ENCODE results near the gene RNF222.

- no peak for TF ChIP-seq POLR2A (IDR thresholded peaks at IDR 0.05; ENCODE audit: low read length)
- TF ChIP-seq GATA1 (IDR thresholded peaks at IDR 0.05; ENCODE audit: low read depth, low read length), result no peak
Observed at GRCh38 chr17:8360260-8360659, 37.4 kb downstream of the RNF222 start.
